ENCODE measurements around the gene FAM89A.
"Not testable (repeated sequence)": the region's sequence is repeated elsewhere in the genome, so short reads cannot be mapped to it uniquely, and the experiment has no call there.

The FAM89A gene

GRCh38 chr1:230987448-230987847, 52.6 kb downstream of the FAM89A start:
- no peak for DNase-seq (ENCODE audit: low read depth)

- DNase-seq (ENCODE audit: low read depth) = no peak
Observed at GRCh38 chr1:230986976-230987375, 53.1 kb downstream of the FAM89A start.

DNA sequence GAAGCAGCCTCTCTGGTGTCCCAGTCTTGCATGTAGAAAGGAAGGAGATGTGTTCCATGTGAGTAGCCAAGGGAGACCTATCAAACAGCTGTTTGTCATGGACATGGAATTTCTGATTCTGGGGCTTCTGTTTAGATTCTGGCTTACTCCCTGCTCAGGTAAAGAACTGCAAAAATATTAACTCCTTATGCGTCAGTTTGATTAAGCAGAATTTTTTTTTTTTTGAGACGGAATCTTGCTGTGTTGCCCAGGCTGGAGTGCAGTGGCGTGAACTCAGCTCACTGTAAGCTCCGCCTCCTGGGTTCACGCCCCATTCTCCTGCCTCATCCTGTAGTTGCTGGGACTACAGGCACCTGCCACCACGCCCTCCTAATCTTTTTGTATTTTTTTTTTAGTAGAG, 54.3 kb downstream of the FAM89A start:
- DNase-seq (ENCODE audit: low read depth) = no peak

DNA sequence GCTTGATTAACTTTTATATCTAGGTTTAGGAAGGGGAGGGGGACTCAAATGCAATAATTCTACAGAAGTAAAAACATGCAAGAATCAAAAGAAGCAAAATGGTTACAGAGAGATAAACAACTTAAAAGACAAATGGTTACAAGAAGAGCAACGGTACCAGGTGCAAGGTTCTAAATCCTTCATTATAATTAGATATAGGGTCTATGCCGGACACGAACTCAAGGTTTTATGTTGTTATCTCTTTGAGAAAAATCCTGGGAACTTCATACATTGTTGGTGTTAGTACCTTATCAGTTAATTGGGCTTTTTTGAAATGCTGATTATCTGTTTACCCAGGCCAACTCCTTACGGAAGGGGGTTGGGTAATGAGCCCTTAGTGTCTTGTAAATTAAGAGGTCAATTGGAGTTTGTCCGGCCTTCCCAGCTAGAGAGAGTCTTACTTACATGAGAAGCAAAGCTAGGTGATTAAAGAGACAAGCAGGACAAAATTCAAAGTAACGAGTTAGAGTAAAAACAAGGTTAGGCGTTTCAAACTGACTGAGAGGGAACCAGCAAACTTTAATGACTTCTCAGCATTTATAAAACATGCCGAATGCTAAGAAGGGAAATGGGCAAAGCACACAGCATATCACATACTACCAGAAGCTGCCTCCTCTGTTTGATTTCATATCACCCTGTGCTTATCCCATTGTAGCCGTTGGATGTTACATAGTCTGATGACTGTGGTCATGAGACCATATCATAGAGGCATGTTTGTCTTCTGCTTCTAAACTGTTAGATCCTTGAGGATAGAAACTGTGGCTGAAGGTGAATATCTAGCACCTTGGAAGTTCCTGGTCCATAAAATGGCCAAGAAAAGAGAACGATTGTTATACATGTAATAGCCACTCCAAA, 55.2 kb downstream of the FAM89A start:
- DNase-seq (ENCODE audit: low read depth) = not testable (repeated sequence)

GRCh38 chr1:230983811-230984210, 56.2 kb downstream of the FAM89A start:
- no peak for DNase-seq (ENCODE audit: low read depth)

DNA sequence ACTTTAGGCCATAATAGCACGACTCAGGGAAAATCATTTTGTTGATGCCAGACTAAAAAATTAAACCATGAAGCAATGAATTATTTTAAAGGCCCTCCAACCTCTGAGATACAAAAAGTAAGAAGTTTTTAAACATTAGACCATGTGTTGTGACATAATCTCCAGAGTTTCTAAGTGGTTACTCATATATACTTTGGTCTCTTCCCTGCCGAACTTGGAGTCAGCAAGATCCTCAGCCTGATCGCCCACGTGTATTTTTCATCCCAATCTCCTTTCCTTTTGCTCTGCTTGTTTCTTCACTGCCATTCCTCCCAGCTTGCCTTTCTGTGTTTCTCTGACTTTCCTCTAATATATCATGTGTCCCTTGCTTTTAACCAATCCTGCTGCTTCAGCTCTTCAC, 57.4 kb downstream of the FAM89A start:
- no peak for DNase-seq (ENCODE audit: low read depth)

- no peak for DNase-seq (ENCODE audit: low read depth)
Observed at GRCh38 chr1:230979952-230980351, 60.1 kb downstream of the FAM89A start.

- no peak for DNase-seq (ENCODE audit: low read depth)
Observed at GRCh38 chr1:230979389-230979716, 60.7 kb downstream of the FAM89A start.

GRCh38 chr1:230978491-230979388, 61.3 kb downstream of the FAM89A start, which contains the start of the genes ARV1 and TTC13:
Gene ARV1 (plus strand): TSS chr1:230979094. CDS start chr1:230979106, 12 bp downstream.
Gene TTC13 (minus strand): TSS chr1:230978861. CDS start chr1:230978830, 31 bp downstream.
- peak; percentile 85 for DNase-seq (ENCODE audit: low read depth)

DNA sequence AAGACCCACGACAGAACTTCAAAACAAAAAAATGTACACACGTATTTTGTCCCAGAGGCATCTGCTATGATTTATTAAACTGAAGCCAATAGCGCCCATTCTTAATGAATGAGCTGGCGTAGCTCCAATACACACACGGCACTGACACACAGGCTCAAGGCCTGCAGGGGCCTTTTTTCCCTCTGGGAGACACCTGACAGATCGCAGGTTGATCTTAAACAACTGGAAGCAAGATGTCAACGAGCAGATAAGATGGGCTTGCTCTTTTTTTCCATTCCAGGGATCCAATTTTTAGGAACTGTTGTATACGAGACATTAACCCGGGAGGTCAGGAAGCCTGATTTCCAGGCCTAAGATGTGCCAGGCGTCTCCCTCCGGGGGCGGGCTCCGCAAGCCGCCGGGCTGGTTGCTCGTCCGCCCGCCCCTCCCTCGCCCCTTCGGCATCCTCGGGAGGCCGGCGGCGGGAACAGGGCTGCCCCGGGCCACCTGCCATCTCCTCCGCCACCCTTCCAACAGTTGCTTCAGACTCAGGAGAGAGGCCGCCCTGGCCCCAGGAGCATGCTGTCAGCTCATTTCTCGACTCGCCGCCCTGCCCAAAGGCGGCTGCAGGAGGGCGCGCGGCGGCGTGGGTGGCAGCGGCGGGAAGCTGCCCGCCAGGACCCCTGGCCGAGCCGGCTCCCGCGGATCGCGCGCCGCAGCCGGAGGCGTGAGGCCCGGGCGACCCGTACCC, 62.1 kb downstream of the FAM89A start:
- DNase-seq (ENCODE audit: low read depth) = peak; percentile 21

- no peak for DNase-seq (ENCODE audit: low read depth)
Observed at GRCh38 chr1:230976825-230977747, 63.0 kb downstream of the FAM89A start.

GRCh38 chr1:230976360-230976759, 63.7 kb downstream of the FAM89A start:
- DNase-seq (ENCODE audit: low read depth) = no peak

- no peak for DNase-seq (ENCODE audit: low read depth)
Observed at GRCh38 chr1:230975636-230976035, 64.4 kb downstream of the FAM89A start.

DNA sequence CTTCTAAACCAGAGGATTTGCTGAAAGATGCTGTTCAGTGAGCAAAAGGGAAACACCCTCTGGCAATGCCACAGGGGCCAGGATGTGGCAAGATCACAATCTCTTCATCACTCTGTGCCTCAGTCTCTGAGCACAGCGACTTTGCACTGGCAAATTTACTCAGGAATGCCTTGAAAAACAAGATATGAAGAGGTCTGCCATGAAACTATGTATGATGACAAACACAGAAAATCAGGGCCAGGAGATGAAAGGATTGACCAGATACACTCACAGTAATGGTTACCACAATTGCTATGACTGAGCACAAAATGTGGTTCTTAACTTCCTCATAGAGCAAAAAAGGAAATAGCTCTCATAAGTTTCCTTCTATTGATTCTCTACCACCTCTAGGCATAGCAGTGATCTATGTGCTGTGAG, 67.2 kb downstream of the FAM89A start:
- no peak for DNase-seq (ENCODE audit: low read depth)

DNA sequence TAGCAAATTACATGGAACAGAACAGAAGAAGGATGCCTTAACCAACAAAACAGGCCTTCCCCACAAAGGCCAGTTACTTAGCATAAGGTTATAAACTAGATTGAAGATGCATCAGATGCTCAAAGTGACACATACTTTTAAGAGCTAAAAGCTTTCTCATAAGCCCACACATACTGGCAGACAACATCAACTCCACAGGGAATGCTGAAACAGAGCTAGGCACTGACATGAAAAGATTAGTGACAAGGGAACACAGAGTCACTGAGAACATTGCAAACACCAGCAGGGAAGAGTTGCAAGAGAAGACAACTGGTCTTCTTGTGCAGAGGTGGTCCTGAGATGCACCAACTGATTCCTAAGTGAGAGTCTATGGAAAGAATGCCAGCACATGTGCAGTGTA, 68.3 kb downstream of the FAM89A start:
- no peak for DNase-seq (ENCODE audit: low read depth)

DNA sequence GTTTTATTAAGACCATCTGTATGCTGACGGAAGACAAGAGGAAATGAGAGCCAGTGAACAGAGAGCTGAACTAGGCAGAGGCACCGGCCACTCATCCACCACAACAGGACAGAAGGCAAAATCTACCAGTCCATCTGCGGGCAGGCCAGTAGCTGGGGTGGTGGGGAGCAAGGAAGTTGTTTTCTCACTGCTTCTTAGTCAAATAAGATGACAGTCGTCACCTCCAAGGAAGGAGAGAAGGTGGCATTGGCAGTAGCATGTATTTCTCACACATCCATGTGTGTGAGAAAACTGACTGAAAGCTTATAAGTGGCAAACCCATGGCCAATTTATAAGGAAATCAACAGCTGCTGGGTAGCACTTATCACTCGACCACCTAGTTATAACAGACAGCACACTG, 69.6 kb downstream of the FAM89A start:
- no peak for DNase-seq (ENCODE audit: low read depth)
